Brain microvascular endothelial cell (primary cell): ENCODE results near the gene TYK2.
"Not testable (repeated sequence)": the region's sequence is repeated elsewhere in the genome, so short reads cannot be mapped to it uniquely, and the experiment has no call there.

Experiments used
- DNase-seq: peaks from one replicate; pipeline ENCODE4 v3.0.0-alpha.2; 2020
- H3K27ac ChIP-seq: fragments of 250-450 bp; sonication (Bioruptor Pico); 2 replicates; pipeline ENCODE4 v1.5.1; 2020; ENCODE audit warnings: mild to moderate bottlenecking, moderate library complexity
- H3K27me3 ChIP-seq: fragments of 250-450 bp; sonication (Bioruptor Pico); replicated peaks from 2 replicates; pipeline ENCODE4 v1.5.1; 2020; ENCODE audit warnings: mild to moderate bottlenecking
- H3K36me3 ChIP-seq: fragments of 250-450 bp; sonication (Bioruptor Pico); replicated peaks from 2 replicates; pipeline ENCODE4 v1.5.1; 2020; ENCODE audit warnings: mild to moderate bottlenecking
- H3K4me3 ChIP-seq: 2 replicates; pipeline ENCODE4 v1.5.1; 2011; ENCODE audit warnings: low read depth, mild to moderate bottlenecking, control low read depth, low read length, moderate library complexity
- in situ Hi-C: cut with HindIII; loops from 2 replicates; pipeline ENCODE4 v1.10.0; 2017; ENCODE audit warnings: low sequenced_read_pairs, low pct_ligation_motif_present
- TF ChIP-seq, protein P1 (sequence below): IDR thresholded peaks from 2 replicates; pipeline ENCODE4 v1.5.1; 2011; ENCODE audit warnings: low read depth, mild to moderate bottlenecking, moderate library complexity, low read length, control low read depth, inconsistent platforms; ENCODE audit errors: missing control alignments

The TYK2 gene

DNA sequence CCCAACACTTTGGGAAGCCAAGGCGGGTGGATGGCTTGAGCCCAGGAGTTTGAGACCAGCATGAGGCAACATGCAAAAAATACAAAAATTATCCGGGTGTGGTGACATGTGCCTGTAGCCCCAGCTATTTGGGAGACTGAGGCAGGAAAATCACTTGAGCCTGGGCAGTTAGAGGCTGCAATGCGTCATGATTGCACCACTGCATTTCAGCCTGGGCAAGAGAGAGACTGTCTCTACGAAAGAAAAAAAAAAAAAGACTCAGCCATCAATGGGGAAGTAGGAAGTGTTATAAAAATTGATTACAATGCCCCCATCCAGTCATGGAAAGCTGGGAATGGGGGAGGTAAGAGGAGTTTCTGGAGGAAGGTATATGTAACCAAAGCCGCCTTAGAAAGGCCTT, 5.4 kb downstream of the TYK2 start:
- DNase-seq = no peak
- no peaks in the 10 kb centered on the region for H3K27me3 ChIP-seq
- TF ChIP-seq, protein P1, sequence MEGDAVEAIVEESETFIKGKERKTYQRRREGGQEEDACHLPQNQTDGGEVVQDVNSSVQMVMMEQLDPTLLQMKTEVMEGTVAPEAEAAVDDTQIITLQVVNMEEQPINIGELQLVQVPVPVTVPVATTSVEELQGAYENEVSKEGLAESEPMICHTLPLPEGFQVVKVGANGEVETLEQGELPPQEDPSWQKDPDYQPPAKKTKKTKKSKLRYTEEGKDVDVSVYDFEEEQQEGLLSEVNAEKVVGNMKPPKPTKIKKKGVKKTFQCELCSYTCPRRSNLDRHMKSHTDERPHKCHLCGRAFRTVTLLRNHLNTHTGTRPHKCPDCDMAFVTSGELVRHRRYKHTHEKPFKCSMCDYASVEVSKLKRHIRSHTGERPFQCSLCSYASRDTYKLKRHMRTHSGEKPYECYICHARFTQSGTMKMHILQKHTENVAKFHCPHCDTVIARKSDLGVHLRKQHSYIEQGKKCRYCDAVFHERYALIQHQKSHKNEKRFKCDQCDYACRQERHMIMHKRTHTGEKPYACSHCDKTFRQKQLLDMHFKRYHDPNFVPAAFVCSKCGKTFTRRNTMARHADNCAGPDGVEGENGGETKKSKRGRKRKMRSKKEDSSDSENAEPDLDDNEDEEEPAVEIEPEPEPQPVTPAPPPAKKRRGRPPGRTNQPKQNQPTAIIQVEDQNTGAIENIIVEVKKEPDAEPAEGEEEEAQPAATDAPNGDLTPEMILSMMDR = no peak
- no peak overlapping the region for H3K27ac ChIP-seq
- peaks cover 25% of the 10 kb centered on the region for H3K36me3 ChIP-seq
- H3K4me3 ChIP-seq = no peak overlapping the region
- in situ Hi-C loops = no loop called here

DNA sequence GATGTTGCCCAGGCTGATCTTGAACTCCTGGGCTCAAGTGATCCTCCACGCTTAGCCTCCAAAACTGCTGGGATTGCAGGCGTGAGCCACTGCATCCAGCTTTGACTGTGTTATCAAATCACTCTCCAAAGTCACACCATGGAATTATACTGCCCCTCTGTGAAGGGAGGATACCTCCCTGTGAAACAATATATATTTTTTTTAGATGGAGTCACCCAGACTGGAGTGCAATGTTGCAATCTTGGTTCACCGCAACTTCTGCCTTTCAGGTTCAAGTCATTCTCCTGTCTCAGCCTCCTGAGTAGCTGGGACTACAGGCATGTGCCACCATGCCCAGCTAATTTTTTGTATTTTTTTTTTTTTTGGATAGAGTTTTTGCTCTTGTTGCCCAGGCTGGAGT, 7.7 kb downstream of the TYK2 start:
- in situ Hi-C loops = no loop called here
- DNase-seq = no peak
- no peaks in the 10 kb centered on the region for H3K27me3 ChIP-seq
- no peak overlapping the region for H3K4me3 ChIP-seq
- TF ChIP-seq, protein P1 = no peak
- no peak overlapping the region for H3K27ac ChIP-seq
- peaks cover 39% of the 10 kb centered on the region for H3K36me3 ChIP-seq

DNA sequence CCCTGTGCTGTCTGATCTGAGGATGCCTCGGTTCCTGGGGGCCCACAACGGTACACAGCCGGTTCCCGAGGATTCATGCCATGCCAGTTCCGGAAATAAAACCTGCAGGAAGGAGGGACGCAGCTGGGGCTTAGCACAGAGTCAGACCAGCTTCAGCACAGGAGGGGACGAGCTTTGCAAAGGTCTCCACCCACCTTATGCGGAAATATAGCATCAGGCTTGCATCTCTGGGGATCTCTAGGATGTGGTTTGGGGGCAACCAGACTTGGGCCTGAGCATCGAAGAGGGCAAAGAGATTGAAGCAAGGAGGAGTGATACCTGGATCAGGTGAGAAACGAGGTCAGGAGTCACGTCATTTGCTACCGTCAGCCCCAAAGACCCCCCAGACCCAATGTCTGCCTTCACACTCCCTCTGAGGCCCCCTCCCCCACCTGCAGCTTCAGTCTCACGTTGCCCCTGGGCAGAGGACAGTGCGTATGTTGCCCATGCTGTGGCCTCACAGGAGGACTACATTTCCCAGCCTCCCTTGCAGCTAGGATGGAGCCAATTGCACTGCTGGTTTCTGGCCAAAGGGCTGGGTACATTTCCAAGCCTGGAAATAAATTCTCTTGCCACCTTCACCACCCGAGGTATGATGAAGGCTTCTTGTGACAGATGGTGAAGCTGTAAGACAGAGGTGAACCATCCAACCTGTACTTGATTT, 12.1 kb downstream of the TYK2 start:
- DNase-seq = no peak
- H3K36me3 ChIP-seq = peaks cover 56% of the 10 kb centered on the region
- in situ Hi-C loops = no loop called here
- no peaks in the 10 kb centered on the region for H3K27me3 ChIP-seq
- TF ChIP-seq, protein P1 = no peak
- H3K27ac ChIP-seq = no peak overlapping the region
- H3K4me3 ChIP-seq = no peak overlapping the region

DNA sequence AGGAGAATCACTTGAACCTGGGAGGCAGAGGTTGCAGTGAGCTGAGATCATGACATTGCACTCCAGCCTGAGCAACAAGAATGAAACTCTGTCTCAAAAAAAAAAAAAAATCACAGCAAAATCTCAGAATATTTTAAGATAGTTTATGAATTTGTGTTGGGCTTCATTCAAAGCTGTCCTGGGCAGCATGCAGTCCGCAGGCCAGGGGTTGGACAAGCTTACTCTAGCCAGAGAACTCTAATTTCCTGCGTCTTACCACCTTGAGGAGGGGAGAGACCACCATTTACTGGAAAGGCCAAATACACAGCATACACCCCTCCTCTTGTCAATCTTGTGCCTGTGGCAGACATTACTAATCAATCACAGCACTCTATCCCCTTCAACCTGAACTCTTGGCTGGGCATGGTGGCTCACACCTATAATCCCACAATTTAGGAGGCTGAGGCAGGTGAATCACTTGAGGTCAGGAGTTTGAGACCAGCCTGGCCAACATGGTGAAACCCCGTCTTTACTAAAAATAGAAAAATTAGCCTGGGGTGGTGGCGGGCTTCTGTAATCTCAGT, 13.3 kb downstream of the TYK2 start:
- in situ Hi-C loops, H3K4me3 ChIP-seq, H3K27me3 ChIP-seq, DNase-seq, H3K27ac ChIP-seq: not testable (repeated sequence)
- peaks cover 57% of the 10 kb centered on the region for H3K36me3 ChIP-seq

DNA sequence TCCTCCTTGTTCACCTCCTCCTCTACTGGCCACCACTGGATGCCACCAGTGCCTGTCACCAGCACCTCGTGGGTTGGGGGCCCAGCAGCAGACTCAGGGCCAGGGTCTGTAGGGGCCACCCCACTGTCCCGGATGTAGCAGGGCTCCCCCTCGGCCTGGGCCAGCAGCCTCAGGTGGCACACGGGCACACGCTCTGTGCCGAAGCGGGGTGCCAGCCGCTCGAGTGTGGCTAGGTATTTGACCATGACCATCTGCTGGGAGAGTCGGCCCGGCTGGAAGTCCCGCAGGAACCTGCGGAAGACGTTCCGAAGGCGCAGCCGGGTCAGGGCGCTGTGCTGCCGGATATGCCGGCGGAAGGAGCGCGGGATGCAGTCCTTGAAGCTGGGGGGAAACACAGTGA, 14.9 kb downstream of the TYK2 start:
- DNase-seq = no peak
- in situ Hi-C loops = no loop called here
- H3K4me3 ChIP-seq = no peak overlapping the region
- no peaks in the 10 kb centered on the region for H3K27me3 ChIP-seq
- TF ChIP-seq, protein P1 = no peak
- H3K36me3 ChIP-seq = peaks cover 63% of the 10 kb centered on the region
- no peak overlapping the region for H3K27ac ChIP-seq

DNA sequence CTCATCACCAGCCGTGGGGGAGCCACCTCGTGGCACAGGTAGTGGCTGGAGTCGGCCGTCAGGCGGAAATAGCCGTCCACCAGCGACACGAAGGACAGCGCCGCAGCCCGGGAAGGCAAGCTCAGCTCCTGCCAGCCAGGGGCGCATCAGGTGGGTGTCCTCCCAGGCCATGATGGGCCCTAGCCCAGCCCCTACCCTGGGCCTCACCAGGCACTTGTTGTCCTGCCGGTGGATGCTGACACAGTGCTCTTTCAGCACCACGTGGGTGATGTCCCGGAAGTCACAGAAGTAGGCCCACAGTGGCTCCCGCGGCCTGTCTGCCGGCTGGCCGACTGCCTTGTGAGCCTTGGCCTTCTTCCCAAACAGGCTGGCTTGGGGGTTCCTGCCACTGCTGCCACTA, 15.7 kb downstream of the TYK2 start:
- Histone ChIP-seq H3K4me3 (no peak overlapping the region), H3K27me3 (no peaks in the 10 kb centered on the region), H3K36me3 (peaks cover 63% of the 10 kb centered on the region), H3K27ac (no peak overlapping the region)
- in situ Hi-C loops = no loop called here
- no peak for DNase-seq
- TF ChIP-seq, protein P1 = no peak
